Right renal pelvis (tissue), 4 donors: ENCODE results near the gene HSPA1A. TPM values are rescaled to one million over a fixed set of nuclear protein-coding genes. Genes with fewer than 3 reads are reported as not detected.
A peak's percentile ranks its signal among the peaks of the same experiment; 100 is the strongest.
"Not testable (repeated sequence)": the region's sequence is repeated elsewhere in the genome, so short reads cannot be mapped to it uniquely, and the experiment has no call there.

Experiments
- DNase-seq, 4 donors: peaks; one replicate each; pipeline ENCODE4 v3.0.0-alpha.2; 2013; ENCODE audit warnings: low read depth in 4 of 4, low spot score in 3 of 4, missing footprints in 1 of 4
- polyA plus RNA-seq, 4 donors: library from polyadenylated mRNA; unstranded; fragments of 120-200 nt; gene quantifications; one replicate each; pipeline ENCODE4 v1.2.1, GENCODE V29; 2013; ENCODE audit not compliant: insufficient read length in 4 of 4

Gene HSPA1A
- polyA plus RNA-seq, 4 donors, result 93.4 to 143 (median 105) TPM

DNA sequence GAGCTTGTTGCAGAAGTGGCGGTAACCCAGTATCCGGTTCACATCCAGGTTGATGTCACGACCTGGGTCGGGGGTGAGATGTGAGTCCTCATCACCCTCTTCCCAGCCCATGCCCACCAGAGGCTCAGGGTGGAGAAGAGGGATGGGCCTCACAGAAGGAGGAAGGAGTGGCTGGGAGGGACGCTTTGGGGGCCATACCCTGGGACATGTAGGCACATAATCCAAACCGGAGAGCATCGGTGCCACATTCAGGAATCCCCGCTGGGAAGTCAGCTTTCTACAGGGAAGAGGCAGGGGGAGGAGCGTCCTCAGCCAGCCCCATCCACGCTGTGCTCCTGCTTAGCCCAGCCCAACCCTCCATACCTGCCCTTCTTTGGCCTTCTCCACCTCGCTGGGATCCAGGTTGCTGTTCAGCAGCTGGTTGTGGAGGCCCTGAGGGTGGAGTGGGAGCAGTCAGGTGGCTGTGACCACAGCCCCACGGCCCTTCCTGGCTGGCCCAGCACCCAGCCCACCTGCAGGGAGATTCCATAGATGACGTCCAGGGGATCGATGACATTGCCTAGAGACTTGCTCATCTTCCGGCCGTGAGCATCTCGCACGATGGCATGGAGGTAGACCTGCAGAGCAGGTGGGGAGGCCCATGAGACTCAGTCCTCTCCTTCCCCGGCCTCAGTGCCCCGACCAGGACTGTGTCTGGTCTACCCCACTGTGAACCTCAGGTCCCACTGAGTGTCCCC, 34.7 kb upstream of the HSPA1A start:
- no peak for DNase-seq

DNA sequence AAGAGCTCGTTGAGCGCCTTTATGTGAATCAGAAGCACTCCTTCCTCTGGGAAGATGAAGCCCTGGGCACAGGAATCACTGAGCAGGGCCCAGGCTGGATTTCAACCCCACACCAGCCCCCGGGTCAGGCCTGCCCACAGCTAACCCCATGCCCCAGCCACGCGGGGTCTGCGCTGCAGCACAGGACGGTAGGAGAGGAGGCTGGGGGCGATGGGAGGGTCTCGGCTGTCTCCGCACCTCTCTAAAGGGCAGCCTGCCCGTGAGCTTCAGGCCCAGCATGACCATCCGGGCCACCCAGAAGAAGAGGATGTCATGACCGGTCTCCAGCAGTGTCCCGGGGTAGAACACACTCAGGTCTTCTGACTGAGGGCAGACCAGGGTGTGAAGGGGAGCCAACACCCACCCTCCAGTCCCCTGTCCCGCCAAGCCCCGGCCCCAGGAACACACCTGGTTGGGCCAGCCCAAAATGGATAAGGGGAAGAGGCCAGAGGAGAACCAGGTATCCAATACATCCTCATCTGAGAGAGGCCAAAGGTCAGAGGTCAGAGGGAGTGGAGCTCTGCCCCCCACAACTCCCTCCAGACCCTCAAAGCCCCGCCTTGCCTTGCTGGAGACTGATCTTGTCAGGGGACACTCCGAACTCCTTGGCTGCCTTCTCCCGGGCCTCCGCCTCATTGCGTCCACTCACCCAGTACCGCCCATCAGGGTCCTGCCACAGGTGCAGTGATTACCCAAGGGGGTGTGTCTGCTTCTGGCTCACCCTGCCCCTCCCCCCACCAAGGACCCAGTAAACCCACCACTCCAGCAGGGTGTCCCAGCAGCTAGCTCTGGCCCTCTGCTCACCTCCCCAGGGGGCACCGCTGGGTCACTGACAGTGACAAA, 33.9 kb upstream of the HSPA1A start:
- DNase-seq, result no peak

DNA sequence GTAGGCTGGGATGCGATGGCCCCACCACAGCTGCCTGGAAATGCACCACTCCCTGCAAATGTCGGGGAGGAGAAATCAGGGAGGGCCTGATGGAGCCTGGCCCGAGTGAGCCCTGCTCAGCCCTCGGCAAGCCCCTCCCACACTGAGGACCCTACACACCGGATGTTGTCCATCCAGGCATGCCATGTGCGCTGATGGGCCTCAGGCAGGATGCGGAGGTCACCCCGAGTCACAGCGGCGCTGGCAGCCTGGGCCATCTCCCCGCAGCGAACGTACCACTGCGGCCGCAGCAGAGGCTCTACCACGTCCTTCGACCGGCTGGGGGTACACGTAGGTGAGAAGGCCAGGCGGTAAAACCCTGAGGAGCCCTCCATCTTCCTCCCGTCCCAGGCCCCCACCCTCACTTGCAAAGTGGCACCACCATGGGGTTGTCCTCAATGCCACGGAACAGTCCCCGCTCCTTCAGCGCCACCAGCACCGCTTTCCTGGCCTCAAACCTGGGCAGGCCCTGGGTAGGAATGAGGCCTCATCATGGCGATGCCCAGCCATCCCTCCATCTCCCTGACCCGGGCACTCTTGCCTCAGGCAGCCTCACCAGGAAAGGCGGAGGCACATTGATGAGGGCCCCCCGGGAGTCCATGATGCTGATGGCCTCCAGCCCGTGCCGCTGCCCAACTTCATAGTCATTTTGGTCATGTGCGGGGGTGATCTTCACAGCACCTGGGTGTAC, 33.1 kb upstream of the HSPA1A start:
- no peak for DNase-seq

DNA sequence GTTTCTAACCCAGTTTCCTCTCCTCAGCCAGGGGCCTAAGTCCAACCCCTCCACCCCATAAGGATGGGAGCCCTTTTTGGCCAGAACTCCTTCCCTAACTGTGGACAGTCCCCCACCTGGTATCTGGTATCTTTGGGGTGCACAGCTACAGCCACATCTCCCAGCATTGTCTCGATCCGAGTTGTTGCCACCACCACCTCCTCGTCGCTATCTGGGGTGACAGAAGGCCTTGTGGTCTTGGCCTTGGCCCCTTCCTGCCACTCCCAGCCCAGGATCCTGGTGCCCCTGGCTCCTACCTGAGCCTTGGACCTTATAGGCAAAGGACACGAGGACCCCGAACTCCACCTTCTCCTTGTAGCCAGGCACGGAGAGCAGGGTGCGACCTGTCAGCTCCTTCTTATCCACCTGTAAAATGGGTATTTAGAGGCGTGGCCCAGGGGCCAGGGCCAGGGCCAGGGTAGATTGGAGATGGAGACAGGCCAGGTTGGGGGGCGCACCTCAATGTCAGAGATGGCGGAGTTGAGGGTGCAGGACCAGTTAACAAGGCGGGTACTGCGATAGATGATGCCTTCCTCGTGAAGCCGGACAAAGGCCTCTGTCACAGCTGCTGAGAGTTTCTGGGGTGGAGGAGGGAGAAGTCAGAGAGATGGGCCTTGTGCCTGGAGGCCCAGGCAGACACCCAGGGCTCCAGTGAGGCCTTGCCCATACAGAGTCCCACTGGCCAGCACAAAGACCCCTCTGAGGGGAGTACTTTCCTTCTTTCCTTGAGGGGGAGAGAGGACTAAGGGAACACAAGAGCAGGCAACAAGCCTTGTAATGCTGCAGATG, 31.0 kb upstream of the HSPA1A start:
- DNase-seq, result no peak

DNA sequence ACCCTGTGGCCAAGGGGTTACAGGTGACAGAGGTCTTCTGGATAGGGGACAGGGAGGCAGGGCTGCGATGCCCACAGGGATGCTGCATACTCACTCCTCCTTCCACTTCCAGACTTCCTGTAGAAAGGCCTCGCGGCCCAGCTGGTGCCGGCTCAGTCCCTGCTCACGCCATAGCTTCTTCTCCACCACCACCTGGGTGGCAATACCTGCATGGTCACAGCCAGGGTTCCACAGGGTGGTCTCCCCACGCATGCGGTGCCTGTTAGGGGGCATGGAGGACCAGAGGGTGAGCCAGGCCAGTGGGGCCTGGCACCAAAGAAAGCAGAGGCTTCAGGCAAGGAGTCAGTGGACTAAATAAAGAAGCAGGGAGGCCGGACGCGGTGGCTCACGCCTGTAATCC, 29.9 kb upstream of the HSPA1A start:
- no peak for DNase-seq

DNA sequence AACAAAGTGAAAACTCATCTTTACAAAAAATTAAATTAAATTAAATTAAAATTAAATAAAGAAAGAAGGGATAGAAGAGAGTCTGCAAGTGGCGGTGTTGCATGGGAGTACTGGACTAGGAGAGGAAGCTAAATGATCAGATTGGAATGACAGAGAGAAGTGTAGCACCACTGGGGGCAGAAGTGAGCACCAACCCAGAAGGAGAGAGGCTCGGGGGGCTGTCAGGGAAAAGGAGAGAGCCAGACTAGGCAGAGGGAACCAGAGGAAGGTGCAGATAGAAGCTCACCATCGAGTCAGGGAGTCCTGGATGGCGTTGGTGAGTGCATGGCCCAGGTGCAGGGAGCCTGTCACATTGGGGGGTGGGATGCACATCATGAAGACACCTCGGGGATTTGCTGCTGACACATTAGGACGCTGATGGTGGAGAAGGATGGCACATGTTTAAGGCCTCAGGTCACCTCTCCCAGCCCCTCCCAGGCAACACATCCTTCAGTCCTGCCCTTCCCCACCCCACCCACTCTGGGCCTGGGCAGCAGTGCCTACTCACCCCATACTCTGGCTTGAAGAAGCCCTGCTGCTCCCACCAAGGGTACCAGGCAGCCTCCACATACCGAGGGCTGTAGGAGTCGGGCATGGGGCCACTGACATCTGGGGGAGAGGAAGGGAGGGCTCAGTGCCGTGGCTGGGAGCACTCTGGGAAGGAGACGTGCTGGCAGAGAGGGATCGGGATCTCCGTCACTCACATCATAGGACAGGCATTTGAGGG, 23.8 kb upstream of the HSPA1A start:
- DNase-seq, result peak in 2 of 4 donors; percentile 51 to 55

DNA sequence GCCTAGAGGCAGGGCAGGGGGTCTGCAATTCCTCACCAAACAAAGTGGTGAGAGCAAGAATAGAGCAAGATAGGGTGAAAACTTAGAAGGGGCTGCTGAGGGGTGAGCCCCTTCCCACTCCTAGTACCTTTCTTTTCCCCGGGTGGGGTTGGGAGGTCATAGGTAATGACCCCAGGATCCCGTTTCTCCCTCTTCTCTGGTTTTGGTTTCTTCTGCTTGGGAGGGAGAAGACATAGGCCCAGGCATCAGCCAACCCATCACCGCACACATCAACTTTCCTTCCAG, 23.3 kb upstream of the HSPA1A start:
- no peak for DNase-seq

DNA sequence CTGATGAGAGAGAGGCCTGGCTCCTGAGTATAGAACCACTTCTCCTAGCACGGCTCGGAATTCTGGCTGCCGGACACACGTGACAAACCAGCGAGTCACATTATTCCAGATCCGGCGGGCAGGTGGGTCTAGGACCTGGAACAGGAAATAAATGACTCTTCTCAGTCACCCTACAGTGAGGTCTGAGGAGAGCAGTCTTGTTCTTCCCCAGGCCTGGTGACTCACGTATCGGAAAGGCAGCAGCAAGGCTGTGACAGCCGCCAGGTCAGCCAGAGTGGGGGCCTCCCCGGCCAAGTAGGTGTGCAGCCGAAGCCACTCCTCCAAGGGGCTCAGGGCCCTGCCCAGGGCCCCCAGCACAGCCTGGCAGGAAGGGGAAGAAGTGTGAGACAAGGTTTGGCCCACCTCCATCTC, 22.6 kb upstream of the HSPA1A start:
- DNase-seq, result no peak

DNA sequence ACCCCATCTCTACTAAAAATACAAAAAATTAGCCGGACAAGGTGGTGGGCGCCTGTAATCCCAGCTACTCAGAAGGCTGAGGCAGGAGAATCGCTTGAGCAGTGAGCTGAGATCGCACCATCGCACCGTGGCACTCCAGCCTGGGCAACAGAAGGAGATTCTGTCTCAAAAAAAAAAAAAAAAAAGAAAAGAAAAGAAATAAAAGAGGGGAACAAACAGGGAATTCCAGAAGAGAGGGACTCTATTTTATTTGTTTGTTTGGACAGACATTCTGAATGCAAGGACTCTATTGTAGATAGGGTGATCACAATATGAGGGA, 21.5 kb upstream of the HSPA1A start:
- not testable (repeated sequence) for DNase-seq

DNA sequence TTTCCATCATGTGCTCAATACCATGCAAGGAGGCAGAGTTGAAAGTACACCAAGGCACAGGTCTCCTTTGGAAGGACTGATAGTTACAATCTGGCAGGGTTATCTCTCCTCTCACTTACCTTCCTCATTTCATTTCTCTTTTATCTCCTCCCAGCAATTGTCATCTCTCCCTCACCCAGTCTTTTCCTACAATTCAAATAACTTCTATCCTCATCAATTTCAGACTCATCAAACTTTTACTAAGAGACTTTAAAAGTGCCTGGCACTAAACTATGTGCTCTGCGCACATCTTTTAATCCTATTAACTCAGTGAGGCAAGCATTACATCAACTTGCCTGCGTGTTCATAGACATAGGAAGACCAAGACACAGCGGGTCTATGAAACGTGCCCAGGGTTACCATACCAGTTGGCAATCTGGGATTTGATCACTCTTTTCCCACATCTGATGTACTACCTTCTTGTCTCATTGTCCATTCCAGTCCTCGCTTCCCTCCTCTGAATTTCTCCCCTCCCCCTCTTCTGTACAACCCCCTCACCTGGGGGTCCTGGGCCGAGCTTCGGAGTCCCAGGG, 21.0 kb upstream of the HSPA1A start:
- DNase-seq, result no peak

DNA sequence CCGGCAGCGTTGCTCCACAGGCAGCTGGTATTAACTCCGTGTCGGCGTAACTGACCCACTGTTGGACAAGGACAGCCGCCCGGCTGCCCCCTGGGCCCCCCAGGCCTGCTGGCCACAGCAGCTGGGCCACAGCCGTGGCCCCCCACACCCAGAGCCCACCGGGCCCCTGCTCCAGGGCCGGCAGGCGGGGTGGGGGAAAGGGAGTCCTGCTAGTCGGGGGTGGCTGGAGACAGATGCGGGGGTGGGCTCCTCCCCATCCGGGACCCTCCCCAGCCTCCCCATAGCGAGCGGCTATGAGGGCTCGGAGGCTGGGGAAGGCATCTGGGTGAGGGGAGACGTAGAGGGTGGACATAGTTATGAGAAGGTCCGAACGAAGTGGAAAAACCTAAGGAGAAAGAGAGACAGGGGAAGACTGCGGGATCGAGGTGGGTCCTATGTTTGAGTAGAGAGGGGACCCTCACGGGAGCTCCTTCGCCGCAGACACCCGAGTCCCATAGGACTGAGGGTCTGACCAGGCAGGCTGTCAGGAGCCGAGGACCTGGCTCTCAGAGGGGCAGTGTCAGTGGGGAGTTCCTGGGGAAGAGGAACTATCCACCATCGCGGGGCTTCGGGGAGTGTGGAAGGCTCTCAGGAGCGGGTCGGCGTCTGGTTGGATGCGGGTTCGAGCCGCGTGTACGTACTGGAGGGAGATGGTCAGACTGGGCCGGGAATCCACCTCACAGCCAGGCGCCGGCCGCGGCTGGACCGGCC, 20.3 kb upstream of the HSPA1A start:
- no peak for DNase-seq

DNA sequence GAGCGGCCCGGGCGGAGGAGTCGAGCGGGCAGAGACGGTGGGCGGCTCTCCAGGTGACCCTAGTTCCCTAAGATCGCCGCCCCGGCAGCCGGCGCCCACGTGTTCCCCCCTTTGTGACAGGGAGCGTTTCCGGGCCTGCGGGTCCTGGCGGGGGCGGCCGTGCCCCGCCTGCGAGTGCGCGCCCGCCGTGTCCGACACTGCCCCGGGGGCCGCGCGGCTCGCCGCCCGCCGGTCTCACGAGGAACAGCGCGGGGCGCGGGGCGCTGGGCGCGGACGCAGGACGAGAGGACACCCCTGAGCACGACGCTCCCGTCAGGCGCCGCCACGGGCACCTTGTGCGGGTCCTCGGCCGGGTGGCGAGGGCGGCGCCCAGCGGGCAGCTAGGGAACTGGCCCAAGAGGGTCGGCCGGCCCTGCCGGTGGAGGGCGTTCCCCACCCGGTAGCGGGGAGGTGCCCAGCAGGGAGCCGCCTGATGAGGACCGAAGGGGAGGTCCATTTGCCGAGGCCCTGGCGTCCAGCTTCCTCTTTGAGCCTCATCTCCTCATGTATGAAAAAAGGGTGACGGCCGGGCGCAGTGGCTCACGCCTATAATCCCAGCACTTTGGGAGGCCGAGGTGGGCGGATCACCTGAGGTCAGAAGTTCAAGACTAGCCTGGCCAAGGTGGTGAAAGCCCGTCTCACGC, 19.6 kb upstream of the HSPA1A start, which contains the start of gene VARS1:
Gene VARS1 (minus strand): TSS at position 137 of the 683 bp plus-strand sequence. CDS start 535 bp downstream, outside the sequence.
- DNase-seq, result peak in 1 of 4 donors; percentile 79

DNA sequence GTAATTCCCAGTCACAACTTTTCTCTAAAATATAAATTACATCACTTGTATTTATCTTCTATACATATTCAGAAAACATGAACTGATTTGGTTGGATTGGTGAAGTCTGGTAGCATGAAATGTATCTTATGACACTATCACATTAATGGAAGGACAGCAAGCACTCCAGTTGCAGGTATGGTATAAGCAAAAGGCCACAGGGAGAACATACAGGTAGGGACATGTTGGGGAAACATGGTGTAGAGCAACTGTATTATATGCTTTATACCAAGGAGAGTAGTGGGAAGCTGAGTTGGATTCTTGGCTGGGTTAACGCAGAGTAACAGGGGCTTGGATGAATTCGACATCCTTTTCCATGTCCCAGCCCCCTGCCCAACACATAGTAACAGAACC, 18.4 kb upstream of the HSPA1A start:
- DNase-seq, result no peak

DNA sequence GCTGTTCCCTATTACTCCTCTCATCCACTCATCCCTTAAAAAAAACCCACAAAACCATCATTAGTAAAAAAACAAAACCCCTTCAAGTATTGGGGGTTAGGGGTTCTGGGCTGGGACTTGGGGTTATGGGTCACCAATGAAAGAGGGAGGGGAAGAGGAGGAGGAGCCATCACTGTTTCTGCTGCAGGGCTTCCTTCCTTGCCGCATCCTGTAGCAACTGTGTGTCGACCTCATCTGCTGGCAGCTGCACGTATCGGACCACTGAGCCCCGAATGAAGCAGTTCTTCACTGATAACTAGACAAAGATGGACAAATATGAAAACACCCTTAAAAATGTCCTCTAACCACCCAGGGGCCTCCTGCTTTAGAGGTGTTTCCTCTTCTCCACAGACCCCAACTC, 17.8 kb upstream of the HSPA1A start:
- no peak for DNase-seq

DNA sequence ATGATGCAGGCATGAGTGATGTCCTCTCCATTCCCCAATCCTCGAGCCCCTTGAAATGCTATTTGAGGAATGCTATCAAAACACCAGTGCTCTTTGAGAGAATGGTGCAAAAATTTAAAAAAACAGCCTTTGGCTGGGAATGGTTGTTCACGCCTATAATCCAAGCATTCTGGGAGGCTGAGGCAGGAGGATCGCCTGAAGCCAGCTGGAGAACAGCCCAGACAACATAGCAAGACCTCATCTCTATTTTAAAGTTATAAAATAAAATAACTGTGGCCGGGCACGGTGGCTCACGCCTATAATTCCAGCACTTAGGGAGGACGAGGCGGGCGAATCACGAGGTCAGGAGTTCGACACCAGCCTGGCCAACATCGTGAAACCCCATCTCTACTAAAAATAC, 15.6 kb upstream of the HSPA1A start:
- DNase-seq, result no peak

DNA sequence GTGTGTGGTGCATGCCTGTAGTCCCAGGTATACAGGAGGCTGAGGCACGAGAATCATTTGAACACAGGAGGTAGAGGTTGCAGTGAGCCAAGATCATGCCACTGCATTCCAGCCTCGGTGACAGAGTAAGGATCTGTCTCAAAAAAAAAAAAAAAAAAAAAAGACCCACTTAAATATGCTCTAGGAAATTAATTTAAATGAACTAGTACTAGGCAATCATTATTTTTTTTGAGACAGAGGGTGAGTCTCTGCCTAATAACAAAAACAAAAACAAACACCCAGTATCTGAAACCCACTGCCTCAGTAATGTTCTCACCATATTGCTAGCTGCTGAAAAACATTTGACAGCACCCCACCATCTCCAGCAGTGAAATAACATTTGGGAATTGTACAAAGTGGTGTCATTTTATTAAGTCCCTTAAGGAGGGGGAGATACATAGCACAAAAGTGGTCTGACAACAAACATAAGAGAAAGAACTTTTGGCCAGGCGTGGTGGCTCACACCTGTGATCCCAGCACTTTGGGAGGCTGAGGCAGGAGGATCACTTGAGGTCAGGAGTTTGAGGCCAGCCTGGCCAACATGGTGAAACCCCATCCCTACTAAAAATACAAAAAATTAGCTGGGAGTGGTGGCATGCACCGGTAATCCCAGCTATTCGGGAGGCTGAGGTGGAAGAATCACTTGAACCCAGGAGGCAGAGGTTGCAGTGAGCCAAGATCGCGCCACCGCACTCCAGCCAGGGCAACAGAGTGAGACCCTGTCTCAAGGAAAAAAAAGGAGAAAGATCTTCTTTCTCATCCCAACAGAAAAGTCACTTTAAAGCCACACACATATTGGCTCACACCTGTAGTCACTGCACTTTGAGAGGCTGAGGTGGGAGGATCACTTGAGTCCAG, 14.1 kb upstream of the HSPA1A start:
- DNase-seq, result not testable (repeated sequence)

DNA sequence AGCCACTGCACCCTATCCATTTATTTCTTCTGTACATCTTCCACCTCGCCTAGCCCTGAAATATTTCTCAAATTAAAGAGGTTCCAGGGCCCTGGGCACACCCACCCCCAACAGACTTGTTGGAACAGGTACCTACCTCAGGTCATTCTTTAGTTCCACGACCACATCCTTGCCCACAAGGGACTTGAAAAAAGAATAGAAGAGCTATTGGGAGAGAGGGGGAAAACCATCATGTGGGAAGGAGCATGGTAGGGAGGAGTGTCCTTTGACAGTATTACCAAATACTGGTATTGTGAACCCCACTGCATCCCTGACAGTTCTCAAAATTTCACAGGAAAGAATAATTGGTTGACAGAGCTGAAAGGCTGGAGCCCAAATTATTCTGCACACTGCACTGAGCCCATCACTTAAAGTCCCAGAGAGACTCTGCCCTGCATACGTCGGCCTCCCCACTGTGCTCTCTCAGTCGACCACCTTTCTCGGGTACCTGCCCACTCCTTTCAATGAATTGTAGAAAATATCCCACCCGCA, 9.3 kb upstream of the HSPA1A start:
- no peak for DNase-seq
